ENCODE results near the gene C17orf50. TPM values are rescaled to one million over a fixed set of nuclear protein-coding genes. Genes with fewer than 3 reads are reported as not detected.

Gene C17orf50
- total RNA-seq, 1 experiment from 2014 or later, result not detected

DNA sequence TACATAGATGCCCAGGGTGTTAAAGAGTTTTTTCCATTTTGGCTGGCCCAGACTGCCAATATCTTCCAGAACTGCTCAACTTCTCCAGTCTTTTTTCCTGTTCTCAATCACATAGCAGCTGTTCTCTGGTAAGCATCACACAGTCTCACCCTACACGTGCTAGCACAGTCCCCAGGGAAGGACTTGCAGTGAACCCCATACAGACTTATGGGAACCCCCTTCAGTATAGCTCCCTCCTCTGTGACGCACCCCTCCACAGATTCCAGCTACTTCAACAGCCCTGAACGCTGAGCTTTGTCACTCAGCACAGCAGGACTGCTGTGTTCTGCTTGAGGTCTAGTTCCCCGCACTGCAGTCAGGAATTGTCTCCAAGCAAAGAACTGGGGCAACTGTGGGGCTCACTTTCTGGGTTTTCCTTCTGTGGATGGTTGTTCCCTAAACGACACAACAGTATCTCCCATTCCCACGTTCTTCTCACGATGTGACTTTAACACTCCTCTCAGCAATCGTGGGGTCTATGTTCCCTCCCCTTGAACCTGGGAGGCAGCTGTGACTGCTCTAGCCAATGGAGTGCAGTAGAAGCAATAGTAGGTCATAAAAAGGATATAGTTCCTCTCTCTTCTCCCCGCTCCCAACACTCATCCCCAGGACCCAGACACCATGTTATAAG, 31.1 kb downstream of the C17orf50 start:
- no TSS peak for BruUV-seq (replicated peaks)
- Histone ChIP-seq H3K4me1 (ENCODE audit: insufficient read depth, low read length) (peaks cover 31% of the 10 kb centered on the region), H3K4me2 (ENCODE audit: low read length) (no peak overlapping the region), H4K20me1 (ENCODE audit: low read length) (no peaks in the 10 kb centered on the region), H3K27ac (ENCODE audit: low read length) (no peak overlapping the region), H3F3A (ENCODE audit: low read length, unreplicated experiment) (no peaks in the 10 kb centered on the region), H3K36me3 (ENCODE audit: low read depth, low read length) (no peaks in the 10 kb centered on the region), H3K9me2 (replicated peaks; ENCODE audit: low read length) (no peaks in the 10 kb centered on the region), H3K79me2 (ENCODE audit: low read length) (no peaks in the 10 kb centered on the region), H2AFZ (ENCODE audit: low read length) (no peak overlapping the region), H3K9me3 (ENCODE audit: low read length) (no peaks in the 10 kb centered on the region), H3K4me3 (ENCODE audit: low read length) (no peak overlapping the region), H3K9ac (ENCODE audit: low read length) (no peak overlapping the region), H3K27me3 (ENCODE audit: low read length) (no peaks in the 10 kb centered on the region)
- ATAC-seq, result no peak
- intact Hi-C loops (cut with micrococcal nuclease), result no loop called here
- DNase-seq, result no peak
- ChIA-PET CTCF (no interaction called here), POLR2A (ENCODE audit: unreplicated experiment) (interaction anchor here (0.6 kb wide), 1 partner anchor 358 kb away, joined by 3 read pairs; no protein-coding TSS in a partner anchor)
- TF ChIP-seq EZH2 (IDR thresholded peaks at IDR 0.05; ENCODE audit: low read length, unreplicated experiment) (no peak), CTCF (conservative IDR thresholded peaks at IDR 0.05; ENCODE audit: low read depth, low read length) (no peak), EZH2phosphoT487 (IDR thresholded peaks at IDR 0.05; ENCODE audit: borderline replicate concordance, low read length) (no peak)

DNA sequence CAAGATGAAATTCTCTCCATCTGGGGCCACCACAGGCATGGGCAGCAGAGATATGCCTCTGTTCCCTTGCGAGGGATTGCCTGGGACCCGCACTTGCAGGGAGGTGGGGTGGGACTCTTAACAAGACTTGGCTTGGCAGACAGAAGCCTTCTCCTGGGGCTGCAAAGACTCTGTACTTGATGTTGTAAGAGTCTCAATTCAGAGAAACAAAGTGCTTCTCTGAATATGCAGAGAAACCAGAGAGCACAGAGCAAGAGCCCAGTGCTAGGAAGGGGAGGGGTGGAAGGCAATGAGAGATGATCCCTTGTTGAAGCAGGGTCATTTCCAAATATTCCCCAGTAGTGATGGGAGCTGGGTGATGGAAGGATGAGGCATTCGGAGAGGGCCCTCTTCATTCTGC, 32.6 kb downstream of the C17orf50 start:
- H3K4me1 ChIP-seq (ENCODE audit: insufficient read depth, low read length), result peaks cover 17% of the 10 kb centered on the region
- no peaks in the 10 kb centered on the region for H3K79me2 ChIP-seq (ENCODE audit: low read length)

DNA sequence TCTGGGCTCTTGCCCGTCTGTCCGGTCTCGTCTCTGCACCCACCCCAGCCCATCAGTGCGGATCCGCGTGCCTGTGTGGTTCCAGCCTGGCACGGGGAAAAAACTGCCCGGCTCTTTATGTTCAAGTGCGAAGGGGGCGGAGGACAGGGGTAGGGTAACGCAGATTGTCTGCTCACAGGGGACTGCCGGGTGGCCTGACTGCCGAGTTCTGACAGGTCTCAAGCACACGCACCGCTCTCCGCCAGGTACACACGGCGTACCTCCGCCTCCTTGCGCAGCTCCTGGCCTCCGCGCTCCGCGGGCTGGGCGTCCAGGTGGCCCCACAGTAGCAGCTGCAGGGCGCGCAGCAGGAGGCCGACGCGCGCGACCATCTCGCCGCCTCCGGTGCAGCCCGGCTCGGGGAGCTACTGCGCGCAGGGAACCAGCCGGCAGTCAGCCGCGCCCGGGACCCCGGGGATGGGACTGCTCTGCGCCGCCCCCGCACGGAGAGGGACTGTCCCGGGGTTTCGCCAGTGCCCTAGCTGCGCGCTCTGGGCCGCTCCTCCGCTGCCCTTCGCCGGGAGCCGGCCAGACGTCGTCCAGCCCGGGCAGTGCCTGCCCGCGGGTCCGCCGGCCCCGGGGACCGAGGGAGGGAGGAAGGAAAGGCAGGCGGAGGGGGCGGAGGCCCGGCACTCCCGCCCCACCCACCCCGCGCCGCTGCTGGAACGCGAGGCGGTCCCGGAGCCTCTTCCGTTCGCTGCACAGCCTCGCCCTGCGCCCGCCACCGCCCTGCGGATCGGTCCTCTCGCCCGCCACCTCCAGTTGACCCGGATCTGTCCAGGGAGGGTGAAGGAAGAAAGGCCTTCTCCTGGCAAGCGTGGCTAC, 34.6 kb downstream of the C17orf50 start, which contains the start of gene MMP28:
Gene MMP28 (minus strand): TSS at position 635 of the 864 bp plus-strand sequence. CDS start 264 bp downstream, at position 371.
- intact Hi-C loops (cut with micrococcal nuclease), result no loop called here
- ATAC-seq (peak; percentile 73), DNase-seq (peak; percentile 40)
- H3K9me2 ChIP-seq (replicated peaks; ENCODE audit: low read length), result no peaks in the 10 kb centered on the region
- H4K20me1 ChIP-seq (ENCODE audit: low read length), result no peaks in the 10 kb centered on the region
- no peaks in the 10 kb centered on the region for H3K27me3 ChIP-seq (ENCODE audit: low read length)
- no peak within 1 kb of the TSS for H3K9ac ChIP-seq (ENCODE audit: low read length)
- peak within 1 kb of the TSS; percentile 88 for H3K4me2 ChIP-seq (ENCODE audit: low read length)
- no peaks in the 10 kb centered on the region for H3K9me3 ChIP-seq (ENCODE audit: low read length)
- peaks cover 8% of the 10 kb centered on the region; the same call in 1 of the 2 replicates for H3K4me1 ChIP-seq (ENCODE audit: insufficient read depth, low read length)
- H3K4me3 ChIP-seq (ENCODE audit: low read length), result peak within 1 kb of the TSS; percentile 67
- POLR2A ChIA-PET (ENCODE audit: unreplicated experiment), result no interaction called here
- H2AFZ ChIP-seq (ENCODE audit: low read length), result peak within 1 kb of the TSS; percentile 80
- no peaks in the 10 kb centered on the region for H3K36me3 ChIP-seq (ENCODE audit: low read depth, low read length)
- no peaks in the 10 kb centered on the region for H3K79me2 ChIP-seq (ENCODE audit: low read length)
- no peak within 1 kb of the TSS for H3K27ac ChIP-seq (ENCODE audit: low read length)
- BruUV-seq (replicated peaks), result no TSS peak
- CTCF ChIA-PET, result no interaction called here
- no peak for TF ChIP-seq EZH2phosphoT487 (IDR thresholded peaks at IDR 0.05; ENCODE audit: borderline replicate concordance, low read length)
- TF ChIP-seq CTCF (conservative IDR thresholded peaks at IDR 0.05; ENCODE audit: low read depth, low read length), result no peak
- TF ChIP-seq EZH2 (IDR thresholded peaks at IDR 0.05; ENCODE audit: low read length, unreplicated experiment), result no peak
- H3F3A ChIP-seq (ENCODE audit: low read length, unreplicated experiment), result no peaks in the 10 kb centered on the region

More for the DNA sequence above, 32.6 kb downstream of the C17orf50 start:
- H3K9ac ChIP-seq (ENCODE audit: low read length), result no peak overlapping the region
- ChIA-PET POLR2A (ENCODE audit: unreplicated experiment) (no interaction called here), CTCF (no interaction called here)
- no peaks in the 10 kb centered on the region for H3K36me3 ChIP-seq (ENCODE audit: low read depth, low read length)
- BruUV-seq (replicated peaks), result TSS peak; percentile 27
- H3K27ac ChIP-seq (ENCODE audit: low read length), result no peak overlapping the region
- no peak for DNase-seq
- no peaks in the 10 kb centered on the region for H4K20me1 ChIP-seq (ENCODE audit: low read length)
- no peaks in the 10 kb centered on the region for H3K27me3 ChIP-seq (ENCODE audit: low read length)
- TF ChIP-seq EZH2phosphoT487 (IDR thresholded peaks at IDR 0.05; ENCODE audit: borderline replicate concordance, low read length), result no peak
- no peaks in the 10 kb centered on the region for H3K9me3 ChIP-seq (ENCODE audit: low read length)
- H3K4me2 ChIP-seq (ENCODE audit: low read length), result no peak overlapping the region
- no peak overlapping the region for H2AFZ ChIP-seq (ENCODE audit: low read length)
- H3F3A ChIP-seq (ENCODE audit: low read length, unreplicated experiment), result no peaks in the 10 kb centered on the region
- ATAC-seq, result no peak
- intact Hi-C loops (cut with micrococcal nuclease), result no loop called here
- no peak overlapping the region for H3K4me3 ChIP-seq (ENCODE audit: low read length)
- H3K9me2 ChIP-seq (replicated peaks; ENCODE audit: low read length), result no peaks in the 10 kb centered on the region

Data from PC-3 (cell line).